Ovary (tissue), 9 donors: Measurements from ENCODE around the gene CEP112. TPM values are rescaled to one million over a fixed set of nuclear protein-coding genes. Genes with fewer than 3 reads are reported as not detected.

Experiments
- DNase-seq, 5 donors: peaks; one replicate each; pipeline ENCODE4 v3.0.0-alpha.2; 2019 to 2020
- H3K27ac ChIP-seq, 2 donors: fragments of 200-600 bp; one replicate each; pipeline versions ENCODE4 v1.5.1 to v1.8.0; 2019 to 2022
- H3K27me3 ChIP-seq: fragments of 200-600 bp; one replicate; pipeline ENCODE4 v1.8.0; 2022
- H3K36me3 ChIP-seq: fragments of 200-600 bp; sonication (generic); one replicate; pipeline ENCODE4 v1.5.1; 2019
- H3K4me1 ChIP-seq: one replicate; pipeline ENCODE4 v1.8.1; 2013; ENCODE audit warnings: mild to moderate bottlenecking, moderate library complexity; ENCODE audit not compliant: insufficient read depth
- H3K4me3 ChIP-seq: fragments of 200-600 bp; sonication (generic); one replicate; pipeline ENCODE4 v1.5.1; 2017
- H3K9me3 ChIP-seq, 2 donors: fragments of 200-600 bp in 1 of 2; sonication (generic) in 1 of 2; one replicate each; pipeline versions ENCODE4 v1.5.1 to v1.8.1; 2013 to 2019; ENCODE audit warnings: mild to moderate bottlenecking in 1 of 2, moderate library complexity in 1 of 2
- EP300 ChIP-seq: sonication (generic); formaldehyde crosslinking; IDR thresholded peaks from one replicate; pipeline ENCODE4 v1.6.1; 2017; ENCODE audit warnings: antibody characterized with exemption
- POLR2A ChIP-seq: fragments of 450-650 bp; IDR thresholded peaks from one replicate; pipeline ENCODE4 v1.6.1; 2017; ENCODE audit warnings: antibody characterized with exemption, mild to moderate bottlenecking, moderate library complexity
- whole genome bisulfite sequencing, 3 donors: extraction: QIAGEN DNeasy Blood & Tissue Kit in 1 of 3; methylation state at CpG; one replicate each; pipeline versions ENCODE4 v1.1.5 to v1.1.7; 2013 to 2017; 5-methylcytosine and 5-hydroxymethylcytosine counted together
- intact Hi-C, 4 donors: fragments of 100-400 bp; cut with DNase I; formaldehyde crosslinking; loops; one replicate each; pipeline versions ENCODE4 v1.11.0 to v1.15.1; 2022 to 2023
- polyA plus RNA-seq, 2 donors: library from polyadenylated mRNA; stranded (reverse); fragments of 200-250 nt in 1 of 2; fragments of 350-450 nt in 1 of 2; fragmentation: Illumina TruSeq in 1 of 2; extraction: RNeasy Lipid Tissue Mini Kit (QIAGEN cat#74804) in 1 of 2; gene quantifications; one replicate each; pipeline ENCODE4 v1.2.3, GENCODE V29; 2013 to 2014
- total RNA-seq, 7 donors: library from RNA; depleted of rRNA in 2 of 7; stranded (reverse); fragments of >200 nt in 2 of 7; fragmentation: NEBNext Ultra II Directional in 3 of 7; extraction: Animal tissue kit (Norgen Biotek cat#: 25700) in 3 of 7; gene quantifications; one replicate each; pipeline versions ENCODE4 v1.1.0 to v1.2.4, GENCODE V29; 2016 to 2023
- TF ChIP-seq, protein P1 (sequence below), 3 donors: fragments of 450-650 bp in 2 of 3; fragments of 200-600 bp in 1 of 3; IDR thresholded peaks; one replicate each; pipeline versions ENCODE4 v1.5.1 to v1.8.0; 2016 to 2022; ENCODE audit warnings: antibody characterized with exemption in 3 of 3, mild to moderate bottlenecking in 1 of 3
- donor health status: DM: no; HTN: no; CAD: no; lungs with moderate emphysema.
- donor health status: DM: no; HTN: no; CAD: no.
- donor health status: Bipolar disorder and iron deficiency.
- donor health status: DM: yes; HTN: yes; CAD: no.
- donor health status: DM: no; HTN: no; CAD: no.
- donor health status: DM: yes; HTN: yes; CAD: no.

The CEP112 gene
- total and polyA plus RNA-seq, 9 donors: 9.3 to 25.5 (median 16.9) TPM

GRCh38 chr17:65916425-65916824 lies 275.5 kb downstream of the CEP112 start:
- Histone ChIP-seq H3K36me3 (no peaks in the 10 kb centered on the region), H3K4me3 (no peak overlapping the region), H3K4me1 (peaks cover 6% of the 10 kb centered on the region), H3K9me3 (no peaks in the 10 kb centered on the region), H3K27ac (no peak overlapping the region), H3K27me3 (no peaks in the 10 kb centered on the region)
- 95 to 97% (median 96%) methylated on average over 2 of the region's 2 CpGs for WGBS, 3 donors
- no peak for DNase-seq
- TF ChIP-seq, protein P1, sequence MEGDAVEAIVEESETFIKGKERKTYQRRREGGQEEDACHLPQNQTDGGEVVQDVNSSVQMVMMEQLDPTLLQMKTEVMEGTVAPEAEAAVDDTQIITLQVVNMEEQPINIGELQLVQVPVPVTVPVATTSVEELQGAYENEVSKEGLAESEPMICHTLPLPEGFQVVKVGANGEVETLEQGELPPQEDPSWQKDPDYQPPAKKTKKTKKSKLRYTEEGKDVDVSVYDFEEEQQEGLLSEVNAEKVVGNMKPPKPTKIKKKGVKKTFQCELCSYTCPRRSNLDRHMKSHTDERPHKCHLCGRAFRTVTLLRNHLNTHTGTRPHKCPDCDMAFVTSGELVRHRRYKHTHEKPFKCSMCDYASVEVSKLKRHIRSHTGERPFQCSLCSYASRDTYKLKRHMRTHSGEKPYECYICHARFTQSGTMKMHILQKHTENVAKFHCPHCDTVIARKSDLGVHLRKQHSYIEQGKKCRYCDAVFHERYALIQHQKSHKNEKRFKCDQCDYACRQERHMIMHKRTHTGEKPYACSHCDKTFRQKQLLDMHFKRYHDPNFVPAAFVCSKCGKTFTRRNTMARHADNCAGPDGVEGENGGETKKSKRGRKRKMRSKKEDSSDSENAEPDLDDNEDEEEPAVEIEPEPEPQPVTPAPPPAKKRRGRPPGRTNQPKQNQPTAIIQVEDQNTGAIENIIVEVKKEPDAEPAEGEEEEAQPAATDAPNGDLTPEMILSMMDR (IDR thresholded peaks at IDR 0.05): no peak
- no peak for TF ChIP-seq EP300
- TF ChIP-seq POLR2A: no peak
- intact Hi-C loops: loop anchor here in 1 of 4 donors (5.0 kb wide), 1 partner anchor 354 kb away; the partner anchor contains the start of gene AXIN2

DNA sequence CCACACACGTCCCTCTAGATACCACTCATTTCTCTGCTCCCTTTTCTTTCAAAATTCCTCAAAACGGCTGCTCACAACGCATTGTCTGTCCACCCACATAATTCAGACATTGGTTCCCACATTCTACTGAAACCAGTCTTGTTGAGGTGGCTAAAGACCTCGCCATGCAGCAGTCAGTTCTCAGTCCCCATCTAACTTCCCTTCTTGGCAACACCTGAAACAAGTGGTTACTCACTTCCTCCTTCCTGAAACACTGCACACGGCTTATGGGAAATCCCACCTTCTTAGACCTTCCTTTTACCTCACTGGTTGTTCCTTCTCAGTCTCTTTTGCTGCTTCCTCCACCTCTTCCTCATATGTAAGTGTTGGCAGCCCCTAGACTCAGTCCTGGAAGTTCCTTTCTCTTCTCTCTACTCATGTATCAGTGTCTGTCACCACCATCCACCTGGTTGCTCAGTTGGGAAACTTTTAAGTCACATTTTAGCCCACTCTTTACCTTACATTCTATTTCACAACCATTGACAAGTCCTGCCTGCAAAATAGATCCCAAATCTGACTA lies 277.1 kb downstream of the CEP112 start:
- Histone ChIP-seq H3K9me3 (no peaks in the 10 kb centered on the region), H3K4me3 (no peak overlapping the region), H3K4me1 (peaks cover 6% of the 10 kb centered on the region), H3K27me3 (no peaks in the 10 kb centered on the region), H3K36me3 (no peaks in the 10 kb centered on the region), H3K27ac (no peak overlapping the region)
- intact Hi-C loops: loop anchor here in 1 of 4 donors (5.0 kb wide), 1 partner anchor 353 kb away; the partner anchor contains the start of gene AXIN2
- WGBS, 3 donors: 85 to 92% (median 89%) methylated on average over 5 of the region's 5 CpGs
- TF ChIP-seq POLR2A (no peak), EP300 (no peak)
- TF ChIP-seq, protein P1 (IDR thresholded peaks at IDR 0.05): no peak
- DNase-seq: no peak

DNA sequence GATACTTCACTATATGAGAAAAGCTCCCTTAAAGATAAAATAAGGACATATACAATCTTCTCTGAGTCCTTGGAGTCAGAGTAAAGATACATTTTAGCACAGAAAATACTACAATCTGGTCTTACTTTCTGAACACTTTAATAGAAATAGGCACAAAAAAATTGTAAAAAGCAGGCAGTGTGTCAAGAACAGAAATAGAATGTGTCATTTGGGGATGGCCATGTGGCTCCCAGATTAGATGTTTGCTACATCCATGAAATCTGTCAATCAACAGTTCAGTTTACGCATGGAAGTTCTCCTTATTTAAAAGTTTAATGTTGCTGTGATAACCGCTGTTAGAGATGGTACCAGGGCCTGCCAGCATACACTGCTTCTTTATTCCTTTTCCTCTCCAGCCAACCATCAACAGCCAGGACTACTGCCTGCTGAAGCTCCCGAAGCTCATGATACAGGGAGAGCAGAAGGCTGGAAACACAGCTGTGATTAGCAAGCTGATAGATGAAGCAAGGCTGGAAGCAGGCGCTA lies 278.5 kb downstream of the CEP112 start:
- H3K4me1 ChIP-seq: no peaks in the 10 kb centered on the region
- H3K36me3 ChIP-seq: no peaks in the 10 kb centered on the region
- intact Hi-C loops: no loop called here
- no peaks in the 10 kb centered on the region for H3K9me3 ChIP-seq
- H3K27ac ChIP-seq: no peak overlapping the region
- WGBS, 3 donors: 96 to 98% (median 97%) methylated on average over 4 of the region's 4 CpGs
- no peaks in the 10 kb centered on the region for H3K27me3 ChIP-seq
- H3K4me3 ChIP-seq: no peak overlapping the region
- TF ChIP-seq POLR2A (no peak), EP300 (no peak)
- TF ChIP-seq, protein P1 (IDR thresholded peaks at IDR 0.05): no peak
- DNase-seq: no peak

DNA sequence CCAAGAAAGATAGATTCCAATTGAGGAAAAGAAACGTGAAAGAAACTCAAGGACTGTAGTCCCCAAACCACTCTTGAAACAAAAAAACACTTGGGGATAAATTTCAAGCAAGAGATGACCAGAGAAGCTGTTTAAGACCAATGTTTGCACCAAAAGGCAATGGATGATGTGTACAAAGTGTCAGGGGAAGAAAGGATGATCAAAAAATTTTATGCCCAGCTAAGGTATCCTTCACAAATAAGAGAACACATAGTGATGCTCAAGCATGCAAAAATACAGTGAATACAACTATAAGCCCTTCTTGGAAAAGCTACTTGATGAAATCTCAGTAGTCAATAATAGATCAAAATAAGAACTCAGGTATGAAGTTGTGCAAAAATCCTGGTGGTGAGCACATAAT lies 281.1 kb downstream of the CEP112 start:
- Histone ChIP-seq H3K36me3 (no peaks in the 10 kb centered on the region), H3K27ac (no peak overlapping the region), H3K4me1 (no peaks in the 10 kb centered on the region), H3K27me3 (no peaks in the 10 kb centered on the region), H3K9me3 (no peaks in the 10 kb centered on the region), H3K4me3 (no peak overlapping the region)
- no peak for DNase-seq
- WGBS, 3 donors: 87 to 94% (median 90%) methylated on average over 1 of the region's 1 CpG
- intact Hi-C loops: no loop called here
- TF ChIP-seq EP300 (no peak), POLR2A (no peak)
- TF ChIP-seq, protein P1 (IDR thresholded peaks at IDR 0.05): no peak
